ENCODE data around the gene CPAMD8.
A peak's percentile ranks its signal among the peaks of the same experiment; 100 is the strongest.

CPAMD8 gene

DNA sequence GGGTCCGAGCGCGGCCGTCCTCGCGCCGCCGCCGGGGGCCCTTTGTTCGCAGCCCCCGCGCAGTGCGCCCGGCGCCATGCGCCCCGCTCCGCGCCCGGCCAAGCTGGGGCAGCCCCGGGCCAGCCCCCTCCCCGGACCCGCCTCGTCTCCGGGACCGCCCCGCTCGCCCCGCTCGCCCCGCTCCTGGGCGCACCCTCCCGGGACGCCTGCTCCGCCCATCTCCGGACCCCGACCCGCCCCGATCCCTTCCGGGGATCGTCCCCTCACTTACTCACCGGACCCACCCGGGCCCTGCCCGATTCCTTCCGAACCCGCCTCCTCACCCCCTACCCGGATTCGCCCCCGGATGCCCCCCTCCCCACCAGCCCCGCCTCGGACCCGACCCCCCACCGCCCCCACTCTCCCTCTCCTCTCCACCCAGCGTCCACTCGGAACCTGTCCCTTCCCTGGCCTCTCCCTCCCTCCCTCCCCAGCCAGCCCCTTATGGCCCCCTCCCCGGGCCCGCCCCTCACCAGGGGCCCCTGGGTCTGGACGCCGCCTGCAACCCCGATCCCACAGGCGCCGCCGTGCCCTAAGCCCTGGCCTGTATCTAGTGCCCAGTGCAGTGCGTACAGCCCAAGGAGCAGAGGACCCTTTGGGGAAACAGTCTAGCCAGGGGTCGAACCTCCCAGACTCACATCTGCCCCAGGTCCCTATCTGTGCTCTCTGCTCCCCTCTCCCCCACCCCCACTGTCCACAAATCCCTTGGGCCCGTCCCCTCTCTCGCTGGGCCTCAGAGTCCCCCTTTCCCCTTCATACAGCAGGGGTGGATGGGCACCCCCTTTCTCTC is at the start of gene CPAMD8:
Gene CPAMD8 (minus strand): TSS at position 105 of the 829 bp plus-strand sequence. CDS start 168 bp downstream, outside the sequence.
- peak within 1 kb of the TSS; percentile 48 for H3K4me3 ChIP-seq (ENCODE audit: low read depth, low read length)
- no peak for TF ChIP-seq MYC (IDR thresholded peaks at IDR 0.05; ENCODE audit: low read depth, low read length)
- no peak for TF ChIP-seq POLR2A (IDR thresholded peaks at IDR 0.05; ENCODE audit: extremely low read depth, insufficient read length)
- no peak for TF ChIP-seq MAX (IDR thresholded peaks at IDR 0.05; ENCODE audit: low read depth, low read length)
- TF ChIP-seq, protein P1, sequence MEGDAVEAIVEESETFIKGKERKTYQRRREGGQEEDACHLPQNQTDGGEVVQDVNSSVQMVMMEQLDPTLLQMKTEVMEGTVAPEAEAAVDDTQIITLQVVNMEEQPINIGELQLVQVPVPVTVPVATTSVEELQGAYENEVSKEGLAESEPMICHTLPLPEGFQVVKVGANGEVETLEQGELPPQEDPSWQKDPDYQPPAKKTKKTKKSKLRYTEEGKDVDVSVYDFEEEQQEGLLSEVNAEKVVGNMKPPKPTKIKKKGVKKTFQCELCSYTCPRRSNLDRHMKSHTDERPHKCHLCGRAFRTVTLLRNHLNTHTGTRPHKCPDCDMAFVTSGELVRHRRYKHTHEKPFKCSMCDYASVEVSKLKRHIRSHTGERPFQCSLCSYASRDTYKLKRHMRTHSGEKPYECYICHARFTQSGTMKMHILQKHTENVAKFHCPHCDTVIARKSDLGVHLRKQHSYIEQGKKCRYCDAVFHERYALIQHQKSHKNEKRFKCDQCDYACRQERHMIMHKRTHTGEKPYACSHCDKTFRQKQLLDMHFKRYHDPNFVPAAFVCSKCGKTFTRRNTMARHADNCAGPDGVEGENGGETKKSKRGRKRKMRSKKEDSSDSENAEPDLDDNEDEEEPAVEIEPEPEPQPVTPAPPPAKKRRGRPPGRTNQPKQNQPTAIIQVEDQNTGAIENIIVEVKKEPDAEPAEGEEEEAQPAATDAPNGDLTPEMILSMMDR (IDR thresholded peaks at IDR 0.05; ENCODE audit: low read depth, low read length) = no peak
- peak; percentile 21 for DNase-seq (ENCODE audit: low read depth)

GRCh38 chr19:17075864-17076542 is 49.4 kb upstream of the CPAMD8 start:
- H3K4me3 ChIP-seq (ENCODE audit: low read depth, low read length) = peak overlapping the region; percentile 77
- peak; percentile 32; the same call in 1 of the 2 replicates for TF ChIP-seq MYC (IDR thresholded peaks at IDR 0.05; ENCODE audit: low read depth, low read length)
- TF ChIP-seq MAX (IDR thresholded peaks at IDR 0.05; ENCODE audit: low read depth, low read length) = 0 out of 2 replicates have a peak, but pooled peaks have one; percentile 8
- TF ChIP-seq, protein P1 (IDR thresholded peaks at IDR 0.05; ENCODE audit: low read depth, low read length) = no peak
- no peak for TF ChIP-seq POLR2A (IDR thresholded peaks at IDR 0.05; ENCODE audit: extremely low read depth, insufficient read length)
- peak; percentile 85 for DNase-seq (ENCODE audit: low read depth)

DNA sequence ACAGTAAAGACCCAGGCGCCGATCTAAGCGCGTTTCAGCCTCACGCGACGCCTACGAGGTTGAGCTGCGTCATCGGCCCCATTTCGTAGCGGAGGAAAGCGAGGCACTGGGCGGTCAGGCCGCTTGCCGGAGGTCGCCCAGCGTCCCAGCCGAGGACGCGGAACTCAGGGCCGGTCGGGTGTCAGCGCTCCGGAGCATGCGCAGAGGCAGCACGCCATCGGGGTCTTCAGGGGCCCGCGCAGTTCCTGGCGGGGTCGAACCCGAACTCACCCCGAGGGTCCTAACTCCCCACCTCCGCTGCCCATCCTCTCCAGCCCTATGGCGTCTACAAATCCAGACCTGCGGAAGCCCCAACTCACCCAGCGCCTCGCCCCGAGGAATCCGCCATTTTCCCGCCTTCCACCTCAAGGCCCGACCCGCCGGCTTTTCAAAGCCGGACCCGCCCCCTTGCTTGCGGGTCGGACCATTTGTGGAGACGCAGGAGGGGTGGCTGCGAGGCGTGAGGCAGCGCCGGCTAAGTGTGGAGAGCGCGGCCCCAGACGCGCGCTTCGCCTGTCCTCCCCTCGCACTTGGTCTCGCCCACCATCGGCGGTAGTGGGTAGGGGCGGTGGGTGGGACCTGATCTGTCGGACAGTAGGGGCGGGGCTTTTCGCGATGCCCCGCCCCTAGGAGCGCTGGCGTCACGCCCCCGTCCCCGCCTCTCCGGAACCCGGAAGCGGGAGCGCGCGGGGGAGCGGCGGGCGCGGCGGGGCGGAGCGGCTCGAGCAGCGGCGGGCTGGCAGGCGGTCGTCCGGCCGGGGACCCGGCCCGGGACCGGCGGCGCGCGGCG is 48.6 kb upstream of the CPAMD8 start, which contains the start of the genes HAUS8 and MYO9B:
Gene HAUS8 (minus strand): TSS at position 418 of the 829 bp plus-strand sequence. CDS start 30 bp downstream, at position 388.
Gene MYO9B (plus strand): TSS at position 743 of the 829 bp plus-strand sequence. CDS start 25,941 bp downstream, outside the sequence.
- TF ChIP-seq, protein P1 (IDR thresholded peaks at IDR 0.05; ENCODE audit: low read depth, low read length) = no peak
- peak; percentile 79 for TF ChIP-seq MAX (IDR thresholded peaks at IDR 0.05; ENCODE audit: low read depth, low read length)
- peak; percentile 77 for TF ChIP-seq POLR2A (IDR thresholded peaks at IDR 0.05; ENCODE audit: extremely low read depth, insufficient read length)
- TF ChIP-seq MYC (IDR thresholded peaks at IDR 0.05; ENCODE audit: low read depth, low read length) = peak; percentile 82
- peak; percentile 99 for DNase-seq (ENCODE audit: low read depth)
- H3K4me3 ChIP-seq (ENCODE audit: low read depth, low read length) = peak within 1 kb of the TSS; percentile 96

- TF ChIP-seq POLR2A (IDR thresholded peaks at IDR 0.05; ENCODE audit: extremely low read depth, insufficient read length) = no peak
- TF ChIP-seq, protein P1 (IDR thresholded peaks at IDR 0.05; ENCODE audit: low read depth, low read length) = no peak
- no peak for TF ChIP-seq MYC (IDR thresholded peaks at IDR 0.05; ENCODE audit: low read depth, low read length)
- no peak for TF ChIP-seq MAX (IDR thresholded peaks at IDR 0.05; ENCODE audit: low read depth, low read length)
Observed at GRCh38 chr19:17074634-17075034, 48.0 kb upstream of the CPAMD8 start.

More at GRCh38 chr19:17074634-17075034, 48.0 kb upstream of the CPAMD8 start:
- DNase-seq (ENCODE audit: low read depth) = no peak
- peak overlapping the region; percentile 96 for H3K4me3 ChIP-seq (ENCODE audit: low read depth, low read length)

Data from NB4 (cell line).